GM12864 (cell line): Measurements from ENCODE around the gene ADORA3.
A peak's percentile ranks its signal among the peaks of the same experiment; 100 is the strongest.

Experiments used
- DNase-seq: peaks from one replicate; pipeline ENCODE4 v3.0.0-alpha.2; 2011; ENCODE audit warnings: low read depth
- H3K4me3 ChIP-seq: 2 replicates; pipeline ENCODE4 v1.5.1; 2011; ENCODE audit warnings: mild to moderate bottlenecking, low read depth, low read length, control low read depth
- TF ChIP-seq, protein P1 (sequence below): IDR thresholded peaks from 2 replicates; pipeline ENCODE4 v1.5.1; 2011; ENCODE audit warnings: low read depth, mild to moderate bottlenecking, moderate library complexity, low read length, control low read depth, inconsistent platforms; ENCODE audit errors: missing control alignments

ADORA3 gene

DNA sequence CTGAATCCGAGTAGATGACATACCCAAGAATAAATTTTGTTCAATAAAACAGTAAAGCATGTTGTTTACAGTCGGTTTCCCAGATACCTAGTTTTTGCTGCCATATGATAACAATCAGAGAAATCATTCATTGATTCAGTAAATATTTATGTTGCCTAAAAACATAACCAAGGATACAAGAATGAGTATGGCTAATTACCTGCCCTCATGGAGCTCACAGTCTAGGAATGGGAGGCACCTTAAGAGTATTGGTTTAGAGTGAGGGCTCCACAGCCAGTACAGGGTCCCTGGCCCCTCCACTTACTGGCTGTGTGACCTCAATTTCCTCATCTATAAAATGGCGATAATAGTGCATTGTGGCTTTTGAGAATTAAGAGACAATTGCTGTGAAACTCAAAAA, 53.2 kb downstream of the ADORA3 start:
- H3K4me3 ChIP-seq: peak overlapping the region; percentile 96
- DNase-seq: no peak
- TF ChIP-seq, protein P1, sequence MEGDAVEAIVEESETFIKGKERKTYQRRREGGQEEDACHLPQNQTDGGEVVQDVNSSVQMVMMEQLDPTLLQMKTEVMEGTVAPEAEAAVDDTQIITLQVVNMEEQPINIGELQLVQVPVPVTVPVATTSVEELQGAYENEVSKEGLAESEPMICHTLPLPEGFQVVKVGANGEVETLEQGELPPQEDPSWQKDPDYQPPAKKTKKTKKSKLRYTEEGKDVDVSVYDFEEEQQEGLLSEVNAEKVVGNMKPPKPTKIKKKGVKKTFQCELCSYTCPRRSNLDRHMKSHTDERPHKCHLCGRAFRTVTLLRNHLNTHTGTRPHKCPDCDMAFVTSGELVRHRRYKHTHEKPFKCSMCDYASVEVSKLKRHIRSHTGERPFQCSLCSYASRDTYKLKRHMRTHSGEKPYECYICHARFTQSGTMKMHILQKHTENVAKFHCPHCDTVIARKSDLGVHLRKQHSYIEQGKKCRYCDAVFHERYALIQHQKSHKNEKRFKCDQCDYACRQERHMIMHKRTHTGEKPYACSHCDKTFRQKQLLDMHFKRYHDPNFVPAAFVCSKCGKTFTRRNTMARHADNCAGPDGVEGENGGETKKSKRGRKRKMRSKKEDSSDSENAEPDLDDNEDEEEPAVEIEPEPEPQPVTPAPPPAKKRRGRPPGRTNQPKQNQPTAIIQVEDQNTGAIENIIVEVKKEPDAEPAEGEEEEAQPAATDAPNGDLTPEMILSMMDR: no peak

DNA sequence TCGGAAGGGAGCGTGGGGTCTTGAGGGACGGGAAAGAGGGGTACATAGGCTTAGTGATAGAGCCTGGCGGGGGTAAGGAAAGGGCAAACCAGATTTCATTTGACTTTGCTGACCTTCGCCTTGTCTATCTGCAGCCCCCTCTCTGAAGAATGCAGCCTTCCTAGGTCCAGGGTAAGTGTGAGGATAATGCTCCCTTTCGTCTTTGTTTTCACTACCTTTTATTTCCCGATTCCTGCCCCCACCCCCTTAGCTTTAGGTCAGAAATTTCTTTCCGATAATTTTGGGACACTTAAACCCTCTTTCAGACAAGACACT, 53.8 kb downstream of the ADORA3 start:
- no peak for DNase-seq
- peak overlapping the region; percentile 96 for H3K4me3 ChIP-seq
- TF ChIP-seq, protein P1: no peak
